Lower leg skin (tissue), 3 donors: ENCODE data around the gene NR1D1.

ENCODE experiments used
- POLR2A ChIP-seq, 2 donors: fragments of 450-650 bp; IDR thresholded peaks; one replicate each; pipeline ENCODE4 v1.6.1; 2016 to 2017; ENCODE audit warnings: antibody characterized with exemption in 2 of 2, mild to moderate bottlenecking in 1 of 2, moderate library complexity in 1 of 2
- TF ChIP-seq, protein P1 (sequence below), 3 donors: fragments of 450-650 bp; IDR thresholded peaks; one replicate each; pipeline ENCODE4 v1.5.1; 2016; ENCODE audit warnings: antibody characterized with exemption in 3 of 3, mild to moderate bottlenecking in 3 of 3, moderate library complexity in 2 of 3

DNA sequence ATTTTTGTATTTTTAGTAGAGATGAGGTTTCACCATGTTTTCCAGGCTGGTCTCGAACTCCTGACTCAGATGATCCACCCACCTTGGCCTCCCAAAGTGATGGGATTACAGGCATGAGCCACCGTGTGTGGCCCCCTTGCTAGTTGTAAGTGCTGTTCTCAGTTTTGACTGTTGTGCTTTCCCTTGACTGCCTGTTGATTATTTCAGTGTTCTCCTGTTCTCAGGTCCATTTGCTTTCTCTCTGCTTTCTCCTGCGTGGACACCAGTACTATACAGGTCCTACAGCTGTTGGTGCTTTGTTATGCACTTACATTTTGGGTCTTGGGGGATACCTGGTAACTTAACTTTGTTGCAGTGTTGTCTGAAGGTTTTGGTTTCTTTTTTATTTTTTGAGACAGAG lies 48.1 kb upstream of the NR1D1 start:
- TF ChIP-seq, protein P1, sequence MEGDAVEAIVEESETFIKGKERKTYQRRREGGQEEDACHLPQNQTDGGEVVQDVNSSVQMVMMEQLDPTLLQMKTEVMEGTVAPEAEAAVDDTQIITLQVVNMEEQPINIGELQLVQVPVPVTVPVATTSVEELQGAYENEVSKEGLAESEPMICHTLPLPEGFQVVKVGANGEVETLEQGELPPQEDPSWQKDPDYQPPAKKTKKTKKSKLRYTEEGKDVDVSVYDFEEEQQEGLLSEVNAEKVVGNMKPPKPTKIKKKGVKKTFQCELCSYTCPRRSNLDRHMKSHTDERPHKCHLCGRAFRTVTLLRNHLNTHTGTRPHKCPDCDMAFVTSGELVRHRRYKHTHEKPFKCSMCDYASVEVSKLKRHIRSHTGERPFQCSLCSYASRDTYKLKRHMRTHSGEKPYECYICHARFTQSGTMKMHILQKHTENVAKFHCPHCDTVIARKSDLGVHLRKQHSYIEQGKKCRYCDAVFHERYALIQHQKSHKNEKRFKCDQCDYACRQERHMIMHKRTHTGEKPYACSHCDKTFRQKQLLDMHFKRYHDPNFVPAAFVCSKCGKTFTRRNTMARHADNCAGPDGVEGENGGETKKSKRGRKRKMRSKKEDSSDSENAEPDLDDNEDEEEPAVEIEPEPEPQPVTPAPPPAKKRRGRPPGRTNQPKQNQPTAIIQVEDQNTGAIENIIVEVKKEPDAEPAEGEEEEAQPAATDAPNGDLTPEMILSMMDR (IDR thresholded peaks at IDR 0.05), result no peak
- no peak for TF ChIP-seq POLR2A (IDR thresholded peaks at IDR 0.05)
